HG02571 (cell line): Measurements from ENCODE around the gene MRPL53.

Experiments used
- ATAC-seq: cut with Tn5 transposase; IDR thresholded peaks from one replicate; pipeline ENCODE4 v1.9.1; 2021; ENCODE audit warnings: mild to moderate bottlenecking, moderate library complexity; ENCODE audit not compliant: unreplicated experiment

Gene MRPL53

GRCh38 chr2:74472086-74472944 lies at the start of gene MRPL53:
Gene MRPL53, minus strand, starts transcription at chr2:74472680. Its CDS starts 20 bp downstream, at chr2:74472660.
- ATAC-seq: peak; percentile 85

GRCh38 chr2:74516650-74517049 lies 44.2 kb upstream of the MRPL53 start:
- no peak for ATAC-seq

GRCh38 chr2:74515981-74516633 lies 43.6 kb upstream of the MRPL53 start:
- ATAC-seq: no peak

GRCh38 chr2:74515271-74515980 lies 42.9 kb upstream of the MRPL53 start:
- ATAC-seq: no peak

- no peak for ATAC-seq
These were observed 42.1 kb upstream of the MRPL53 start, which contains the start of gene TLX2 for GRCh38 chr2:74514368-74515270. Gene TLX2, plus strand, starts transcription at chr2:74514450. Its CDS starts 357 bp downstream, at chr2:74514807.

GRCh38 chr2:74513605-74514367 lies 41.3 kb upstream of the MRPL53 start:
- no peak for ATAC-seq

GRCh38 chr2:74512744-74513604 lies 40.5 kb upstream of the MRPL53 start:
- ATAC-seq: no peak

- no peak for ATAC-seq
These were observed 38.9 kb upstream of the MRPL53 start for GRCh38 chr2:74511104-74511989.

- no peak for ATAC-seq
These were observed 37.8 kb upstream of the MRPL53 start for GRCh38 chr2:74510272-74510671.

- ATAC-seq: peak; percentile 10
These were observed 35.5 kb upstream of the MRPL53 start for GRCh38 chr2:74507926-74508520.

- peak; percentile 87 for ATAC-seq
These were observed 34.9 kb upstream of the MRPL53 start, which contains the start of gene PCGF1 for GRCh38 chr2:74507145-74507925. Gene PCGF1, minus strand, starts transcription at chr2:74507695. Its CDS starts 27 bp downstream, at chr2:74507668.

- ATAC-seq: no peak
These were observed 33.2 kb upstream of the MRPL53 start for GRCh38 chr2:74505448-74506246.

GRCh38 chr2:74504591-74504990 lies 32.1 kb upstream of the MRPL53 start:
- no peak for ATAC-seq

GRCh38 chr2:74503506-74504475 lies 31.3 kb upstream of the MRPL53 start:
- ATAC-seq: no peak
